M059J (cell line): ENCODE results near the gene DYNLT5. TPM values are rescaled to one million over a fixed set of nuclear protein-coding genes. Genes with fewer than 3 reads are reported as not detected.
"Not testable (repeated sequence)": the region's sequence is repeated elsewhere in the genome, so short reads cannot be mapped to it uniquely, and the experiment has no call there.

Experiments used
- DNase-seq: peaks from one replicate; pipeline ENCODE4 v3.0.0-alpha.2; 2012; ENCODE audit warnings: low read depth
- total RNA-seq: library from RNA; depleted of rRNA; stranded (reverse); fragments of >200 nt; shearing (Covaris generic); gene quantifications from 2 replicates; pipeline ENCODE4 v1.2.3, GENCODE V29; 2014; rRNA removed

DYNLT5 gene
- total RNA-seq, 1 experiment from 2014 or later = 7.8 TPM

GRCh38 chr1:66788231-66788939 lies 36.1 kb downstream of the DYNLT5 start:
- DNase-seq = no peak

GRCh38 chr1:66791621-66792610 lies 39.7 kb downstream of the DYNLT5 start:
- DNase-seq = no peak

GRCh38 chr1:66795839-66796238 lies 43.6 kb downstream of the DYNLT5 start:
- DNase-seq = not testable (repeated sequence)

GRCh38 chr1:66809245-66809644 lies 57.0 kb downstream of the DYNLT5 start:
- DNase-seq = no peak

GRCh38 chr1:66809736-66810326 lies 57.6 kb downstream of the DYNLT5 start:
- DNase-seq = peak; percentile 64

GRCh38 chr1:66824771-66825170 lies 72.5 kb downstream of the DYNLT5 start:
- DNase-seq = no peak

Other genes starting within 250 kb of the DYNLT5 start
- gene SGIP1, start 218.3 kb upstream of the DYNLT5 start, total RNA-seq = 3.9 and 5.8 TPM in 2 replicates
- 0.57 TPM in 1 of 2 replicates, not detected in the other for gene INSL5, start 48.8 kb downstream of the DYNLT5 start, total RNA-seq
- gene DNAI4, start 172.4 kb downstream of the DYNLT5 start, total RNA-seq = 4.3 and 5.9 TPM in 2 replicates
- gene MIER1, start 172.5 kb downstream of the DYNLT5 start, total RNA-seq = 20.2 and 26.3 TPM in 2 replicates